ENCODE measurements around the gene FAM83D. TPM values are rescaled to one million over a fixed set of nuclear protein-coding genes. Genes with fewer than 3 reads are reported as not detected.

Gene FAM83D
- total RNA-seq, 1 experiment from 2014 or later = 48.1 TPM

DNA sequence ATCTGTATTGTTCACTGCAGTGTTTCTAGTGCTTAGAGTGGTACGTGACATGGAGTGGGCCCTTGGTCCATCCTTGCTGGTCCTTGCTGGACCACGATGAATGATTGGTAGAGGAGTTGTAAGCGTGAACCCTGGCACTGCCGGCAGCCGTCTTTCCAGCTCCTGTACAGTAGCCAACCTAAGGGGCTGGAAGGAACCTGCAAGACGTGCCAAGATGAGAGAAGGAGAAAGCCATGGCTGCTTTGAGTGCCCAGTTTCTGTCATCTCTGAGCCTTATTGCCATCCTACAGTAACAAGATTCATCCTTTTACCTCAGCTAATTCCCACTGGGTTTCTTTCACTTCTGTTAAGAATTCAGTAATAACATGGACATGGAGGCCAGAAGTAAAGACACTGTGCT is 41.9 kb downstream of the FAM83D start:
- Histone ChIP-seq H2BK20ac (ENCODE audit: low read depth, low read length, poor library complexity, severe bottlenecking) (no peak overlapping the region), H3K27me3 (ENCODE audit: insufficient read depth, low read length) (no peaks in the 10 kb centered on the region), H3K79me2 (ENCODE audit: insufficient read depth, low read length) (peaks cover 3% of the 10 kb centered on the region), H3K9me3 (ENCODE audit: control insufficient read depth, low read depth, low read length) (no peaks in the 10 kb centered on the region), H2BK5ac (ENCODE audit: insufficient read length, low read length) (no peak overlapping the region), H3K4me2 (ENCODE audit: insufficient read depth, insufficient read length, low read length) (no peak overlapping the region), H4K91ac (ENCODE audit: insufficient read length, low read depth, low read length) (no peak overlapping the region), H3K56ac (ENCODE audit: insufficient read length, low read depth, low read length) (no peak overlapping the region), H4K20me1 (ENCODE audit: control insufficient read depth, insufficient read depth, insufficient read length) (no peaks in the 10 kb centered on the region), H3K4me1 (ENCODE audit: insufficient read depth, low read length) (no peaks in the 10 kb centered on the region), H3T11ph (ENCODE audit: low read length) (no peak overlapping the region), H3K27ac (ENCODE audit: insufficient read length, low read depth, low read length) (no peak overlapping the region), H2BK12ac (ENCODE audit: insufficient read length, low read depth, low read length) (no peak overlapping the region), H3K79me1 (ENCODE audit: insufficient read depth, low read depth, low read length, poor library complexity, severe bottlenecking) (peaks cover 8% of the 10 kb centered on the region), H2BK120ac (ENCODE audit: low read depth, low read length, poor library complexity, severe bottlenecking) (no peak overlapping the region), H3K9ac (ENCODE audit: extremely low read depth, insufficient read length, low read length) (no peak overlapping the region), H4K5ac (ENCODE audit: insufficient read length, low read depth, low read length) (no peak overlapping the region), H2BK15ac (ENCODE audit: low read depth, low read length) (no peak overlapping the region), H3K4ac (ENCODE audit: low read depth, low read length) (no peak overlapping the region), H2AFZ (ENCODE audit: low read length) (no peak overlapping the region), H3K14ac (ENCODE audit: insufficient read depth, low read length) (no peak overlapping the region), H4K8ac (replicated peaks; ENCODE audit: insufficient read length, low read depth, low read length) (no peak overlapping the region), H3K18ac (ENCODE audit: insufficient read length, low read depth, low read length) (no peak overlapping the region), H2AK5ac (ENCODE audit: insufficient read length, low read length) (no peak overlapping the region), H3K23ac (ENCODE audit: insufficient read length, low read depth, low read length) (no peak overlapping the region), H3K23me2 (ENCODE audit: insufficient read length, low read depth, low read length, poor library complexity, severe bottlenecking) (no peaks in the 10 kb centered on the region)
- no peaks in the 10 kb centered on the region for H3K27me3 Mint-ChIP-seq (ENCODE audit: low read depth)
- H3K4me1 Mint-ChIP-seq = peaks cover 5 to 15% of the 10 kb centered on the region in 2 experiments
- no peak overlapping the region for H3K4me3 Mint-ChIP-seq
- TF ChIP-seq CTCF (conservative IDR thresholded peaks at IDR 0.05) = no peak
- DNase-seq = no peak
- no CpG with 5 or more reads among the region's 6 CpGs for WGBS (ENCODE audit: extremely low coverage, insufficient read length, low lambda C conversion rate)
- no peaks in the 10 kb centered on the region for H3K9me3 Mint-ChIP-seq
- H3K27ac Mint-ChIP-seq = no peak overlapping the region
- peaks cover 12 to 39% (median 24%) of the 10 kb centered on the region in 3 experiments; a peak in 6 of 7 replicates for H3K36me3 Mint-ChIP-seq (ENCODE audit: insufficient read depth in 1 of 3, low read depth in 3 of 3)
